GM20000 (cell line): ENCODE measurements around the gene AP3B2.

Source experiments
- DNase-seq: peaks from one replicate; pipeline ENCODE4 v3.0.0; 2012; ENCODE audit warnings: low spot score
- CTCF ChIP-seq: IDR thresholded peaks from 2 replicates; pipeline ENCODE4 v1.5.1; 2012; ENCODE audit warnings: mild to moderate bottlenecking, control low read depth; ENCODE audit errors: extremely low read depth, missing control alignments

Gene AP3B2

GRCh38 chr15:82709421-82710207, at the start of gene AP3B2:
Gene AP3B2 (minus strand): TSS chr15:82709875. CDS start chr15:82709706, 169 bp downstream.
- DNase-seq, result peak; percentile 94
- TF ChIP-seq CTCF, result no peak

GRCh38 chr15:82751308-82751707, 41.6 kb upstream of the AP3B2 start:
- no peak for DNase-seq

GRCh38 chr15:82750831-82751180, 41.1 kb upstream of the AP3B2 start:
- peak; percentile 28 for DNase-seq
- TF ChIP-seq CTCF, result no peak

More at GRCh38 chr15:82751308-82751707, 41.6 kb upstream of the AP3B2 start:
- TF ChIP-seq CTCF, result no peak

- no peak for TF ChIP-seq CTCF
- DNase-seq, result peak; percentile 84
These were observed 40.5 kb upstream of the AP3B2 start for GRCh38 chr15:82749951-82750830.

GRCh38 chr15:82748315-82748714, 38.6 kb upstream of the AP3B2 start:
- DNase-seq, result no peak
- no peak for TF ChIP-seq CTCF

GRCh38 chr15:82743810-82744209, 34.1 kb upstream of the AP3B2 start:
- no peak for DNase-seq
- TF ChIP-seq CTCF, result no peak

GRCh38 chr15:82742134-82742533, 32.5 kb upstream of the AP3B2 start:
- no peak for TF ChIP-seq CTCF
- no peak for DNase-seq
